HG03342 (cell line): ENCODE measurements around the gene NDUFV2.

ENCODE experiments used
- ATAC-seq: cut with Tn5 transposase; IDR thresholded peaks from one replicate; pipeline ENCODE4 v1.9.1; 2021; ENCODE audit warnings: mild to moderate bottlenecking, moderate library complexity; ENCODE audit not compliant: unreplicated experiment

The NDUFV2 gene

GRCh38 chr18:9113468-9114149, 11.1 kb downstream of the NDUFV2 start:
- no peak for ATAC-seq

GRCh38 chr18:9115984-9116383, 13.5 kb downstream of the NDUFV2 start:
- ATAC-seq = no peak

GRCh38 chr18:9117980-9118841, 15.7 kb downstream of the NDUFV2 start:
- no peak for ATAC-seq

DNA sequence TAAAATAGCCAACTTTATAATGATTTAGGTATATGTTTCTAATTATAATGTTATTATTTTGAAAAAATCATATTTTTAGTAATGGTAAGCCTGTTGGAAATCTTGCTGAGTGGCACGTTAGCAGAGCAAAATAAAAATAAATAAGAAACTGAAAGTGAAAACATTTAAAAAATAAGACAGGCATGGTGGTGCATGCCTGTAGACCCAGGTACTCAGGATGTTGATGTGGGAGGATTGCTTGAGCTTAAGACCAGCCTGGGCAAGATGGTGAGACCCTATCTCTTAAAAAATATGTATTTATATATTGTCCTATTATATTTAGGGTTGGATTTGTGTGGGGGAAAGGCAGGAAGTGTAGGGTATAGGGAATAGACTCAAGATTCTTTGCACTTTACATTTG, 18.3 kb downstream of the NDUFV2 start:
- no peak for ATAC-seq

GRCh38 chr18:9123520-9123919, 21.0 kb downstream of the NDUFV2 start:
- no peak for ATAC-seq

DNA sequence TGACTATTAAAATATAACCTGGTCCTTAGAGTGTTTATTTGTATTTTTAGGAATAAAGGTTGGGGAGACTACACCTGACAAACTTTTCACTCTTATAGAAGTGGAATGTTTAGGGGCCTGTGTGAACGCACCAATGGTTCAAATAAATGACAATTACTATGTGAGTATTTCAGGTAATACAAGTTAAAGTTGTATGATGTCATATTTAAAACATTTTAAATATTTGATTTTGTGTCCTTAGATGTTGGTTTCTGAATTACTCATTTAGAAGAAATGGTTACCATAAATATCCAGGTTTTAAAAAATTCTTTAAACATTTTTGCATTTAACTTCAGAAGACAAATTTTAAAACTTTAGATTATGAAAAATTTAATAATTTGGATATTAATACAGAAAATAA, 22.3 kb downstream of the NDUFV2 start:
- ATAC-seq = no peak

DNA sequence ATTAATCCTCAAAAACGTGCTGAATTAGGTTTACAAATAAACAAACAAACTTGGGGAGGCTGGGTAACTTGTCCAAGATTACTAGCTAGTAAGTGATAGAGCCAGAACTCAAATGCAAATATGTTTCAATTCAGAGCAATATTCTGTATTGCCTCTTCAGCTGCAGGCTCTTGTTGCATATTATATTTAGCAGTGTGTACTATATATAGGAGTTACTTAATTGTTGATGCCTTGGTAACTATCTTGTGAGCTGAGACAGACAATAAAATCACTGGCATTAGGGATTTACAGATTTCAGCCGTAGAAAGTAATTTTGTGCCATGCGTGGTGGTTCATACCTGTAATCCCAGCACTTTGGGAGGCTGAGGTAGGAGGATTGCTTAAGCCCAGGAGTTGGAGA, 23.8 kb downstream of the NDUFV2 start:
- ATAC-seq = no peak

GRCh38 chr18:9130195-9130594, 27.7 kb downstream of the NDUFV2 start:
- ATAC-seq = no peak

DNA sequence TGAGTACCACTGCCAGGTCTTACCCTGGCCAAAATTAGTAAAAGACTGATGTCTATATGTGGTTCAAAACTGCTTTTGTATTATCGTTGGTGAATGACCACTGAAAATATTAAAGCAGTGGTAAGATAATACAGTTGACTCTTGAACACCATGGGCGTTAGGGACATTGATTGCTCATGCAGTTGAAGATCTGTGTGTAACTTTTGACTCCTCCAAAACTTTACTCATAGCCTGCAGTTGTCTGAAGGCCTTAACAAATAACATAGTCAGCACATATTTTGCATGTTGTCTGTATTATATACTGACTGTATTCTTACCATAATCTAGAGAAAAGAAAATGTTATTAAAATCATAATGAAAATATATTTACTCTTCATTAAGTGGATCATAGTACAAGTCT, 28.3 kb downstream of the NDUFV2 start:
- no peak for ATAC-seq

DNA sequence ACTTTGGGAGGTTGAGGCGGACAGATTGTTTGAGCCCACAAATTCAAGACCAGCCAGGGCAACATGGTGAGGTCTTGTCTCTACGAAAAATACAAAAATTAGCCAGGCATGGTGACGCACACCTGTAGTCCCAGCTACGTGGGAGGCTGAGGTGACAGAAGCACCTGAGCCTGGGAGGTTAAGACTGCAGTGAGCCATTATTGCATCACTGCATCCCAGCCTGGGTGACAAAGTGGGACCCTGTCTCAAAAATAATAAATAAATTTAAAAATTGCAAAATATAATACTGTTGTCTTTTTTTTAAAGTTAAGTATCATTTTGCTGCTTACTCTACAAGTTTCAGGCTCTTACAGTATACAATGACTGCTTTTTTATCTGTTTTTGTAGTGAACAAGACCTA, 30.1 kb downstream of the NDUFV2 start:
- no peak for ATAC-seq

DNA sequence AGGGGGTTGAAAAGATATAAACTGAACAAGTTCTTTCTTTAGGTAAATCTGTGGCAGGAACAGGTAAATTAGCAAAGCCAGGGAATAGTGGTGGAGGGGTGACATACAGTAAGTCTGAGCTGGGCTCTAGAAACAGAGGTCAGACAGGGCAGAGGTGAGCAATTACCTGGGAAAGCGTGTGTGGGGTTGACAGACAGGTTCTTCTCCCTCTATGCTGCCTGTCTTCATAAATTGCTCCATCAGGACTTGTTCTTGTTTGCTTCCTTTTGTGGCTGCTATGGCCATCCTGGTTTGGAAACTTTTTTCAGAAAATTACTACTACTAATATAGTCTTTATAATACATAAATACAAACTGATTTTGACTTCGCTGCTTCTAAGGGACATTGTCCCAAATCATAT, 30.7 kb downstream of the NDUFV2 start:
- no peak for ATAC-seq

DNA sequence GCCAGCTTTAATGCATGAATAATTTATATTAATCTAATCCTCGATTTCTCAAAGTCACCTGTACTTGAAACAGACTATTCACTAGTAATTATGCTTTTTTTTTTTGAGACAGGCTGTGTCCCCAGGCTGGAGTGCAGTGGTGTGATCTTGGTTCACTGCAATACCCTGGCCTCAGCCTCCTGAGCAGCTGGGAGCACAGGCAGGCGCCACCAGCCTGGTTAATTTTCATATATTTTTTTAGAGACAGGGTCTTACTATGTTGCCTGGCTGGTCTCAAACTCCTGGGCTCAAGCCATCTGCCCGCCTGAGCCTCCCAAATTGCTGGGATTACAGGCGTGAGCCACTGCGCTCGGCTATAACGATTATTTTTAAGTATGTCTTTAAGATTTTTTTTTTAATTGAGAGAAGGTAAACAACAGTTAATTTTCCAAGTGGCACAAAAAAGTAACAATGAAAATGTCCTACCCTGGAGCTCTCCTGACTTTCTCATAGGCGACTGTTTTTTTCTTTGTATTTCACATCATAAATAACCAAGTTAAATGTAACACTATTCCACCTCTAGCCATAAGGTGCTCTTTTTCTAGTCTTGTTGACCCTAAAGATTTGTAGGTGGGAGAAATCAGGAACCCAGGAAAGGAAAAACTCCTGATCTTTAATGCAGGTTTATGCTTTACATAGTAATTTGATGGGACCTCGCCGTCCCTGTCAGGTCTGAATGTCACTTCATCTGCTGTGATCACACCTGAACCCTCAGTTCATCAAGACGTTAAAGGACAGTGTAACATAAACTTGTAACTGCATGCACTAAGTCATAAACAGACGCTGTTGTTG, 32.8 kb downstream of the NDUFV2 start:
- ATAC-seq = no peak

- ATAC-seq = peak; percentile 17
Measured at GRCh38 chr18:9135912-9136314, 33.4 kb downstream of the NDUFV2 start.

DNA sequence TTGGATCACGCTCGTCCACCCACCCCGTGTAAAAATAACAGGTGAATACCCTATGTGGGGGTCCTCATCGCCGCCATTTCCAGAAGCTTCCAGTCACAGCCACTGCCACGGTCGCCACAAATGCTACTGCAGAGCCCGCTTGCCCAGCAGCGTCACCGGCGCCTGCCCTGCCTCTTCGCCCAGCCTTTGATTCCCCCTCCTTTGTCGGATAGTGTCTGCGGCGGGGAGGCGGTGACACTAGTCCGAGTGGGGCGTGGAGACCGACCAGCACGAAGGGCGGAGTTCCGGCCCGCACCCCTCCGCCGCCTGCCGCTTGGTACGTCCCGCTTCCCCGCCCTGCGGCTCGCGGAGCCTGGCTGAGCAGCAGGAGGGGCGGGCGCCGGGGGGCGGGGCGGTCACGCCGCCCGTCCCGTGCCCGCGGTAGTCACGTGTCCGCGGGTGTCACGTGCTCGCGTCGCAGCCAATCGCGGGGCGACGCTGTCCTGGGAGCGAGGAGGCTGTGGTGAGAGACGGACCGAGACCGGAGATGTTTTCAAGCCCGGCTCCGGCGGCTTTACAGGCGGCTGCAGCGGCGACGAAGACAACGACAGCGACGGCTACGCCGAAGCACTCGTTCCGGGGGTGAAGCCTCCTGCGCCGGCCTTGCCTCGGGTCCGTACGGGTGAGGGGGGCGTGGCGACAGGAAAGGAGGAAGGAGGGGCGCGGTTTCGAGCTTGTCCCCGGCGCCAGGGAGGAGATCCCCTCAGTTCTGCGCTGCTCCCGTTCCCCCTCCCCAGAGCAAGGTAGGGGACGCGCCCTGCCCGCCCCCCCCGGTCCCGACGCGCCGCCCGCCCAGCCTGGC, 34.0 kb downstream of the NDUFV2 start, which contains the start of gene ANKRD12:
TSS of gene ANKRD12 (plus strand) at position 467 of the 841 bp plus-strand sequence. CDS start 45,652 bp downstream, outside the sequence.
- peak; percentile 71 for ATAC-seq

DNA sequence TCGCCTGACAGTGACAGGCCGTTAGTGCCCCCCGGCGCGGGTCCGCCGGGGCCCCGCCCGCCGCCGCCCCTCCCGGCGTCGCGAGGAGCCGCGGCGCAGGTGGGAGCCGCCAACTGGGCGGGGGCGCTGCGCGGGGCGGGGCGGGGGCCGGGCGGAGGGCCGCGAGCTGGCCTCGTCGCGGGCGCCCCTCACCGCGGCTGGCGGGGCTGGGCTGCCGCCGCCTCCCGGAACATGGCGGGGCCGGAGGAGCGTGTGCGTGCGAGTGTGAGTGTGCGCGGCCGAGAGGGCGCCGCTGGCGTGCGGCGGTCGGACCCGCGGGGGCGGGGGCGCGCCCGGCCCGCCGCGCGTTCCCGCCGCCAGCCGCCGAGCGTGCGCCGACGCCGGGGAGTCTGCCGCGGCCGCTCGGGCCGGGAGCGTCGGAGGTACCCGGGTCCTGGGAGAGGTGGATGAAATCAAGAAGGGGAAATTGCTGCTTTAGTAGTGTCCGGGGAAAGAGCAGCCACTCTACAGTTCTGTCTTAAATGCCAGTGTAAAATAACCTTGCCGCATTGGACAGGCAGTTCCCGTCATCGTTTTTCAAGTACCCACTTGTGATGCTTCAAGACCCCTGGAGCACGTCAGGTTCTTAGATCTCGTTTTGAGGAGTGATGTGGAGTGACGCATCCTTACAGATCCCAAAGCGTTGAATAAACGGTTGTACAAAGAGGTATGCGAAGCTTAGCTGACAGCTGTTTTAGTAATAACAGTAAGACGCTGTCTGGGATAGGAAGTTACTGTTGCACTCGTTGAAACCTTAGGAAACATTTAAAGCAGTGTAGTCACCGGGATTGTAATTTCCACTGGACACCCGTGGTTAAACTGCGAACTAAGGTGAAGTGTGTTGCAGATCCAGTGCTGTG, 34.9 kb downstream of the NDUFV2 start:
- peak; percentile 34 for ATAC-seq

DNA sequence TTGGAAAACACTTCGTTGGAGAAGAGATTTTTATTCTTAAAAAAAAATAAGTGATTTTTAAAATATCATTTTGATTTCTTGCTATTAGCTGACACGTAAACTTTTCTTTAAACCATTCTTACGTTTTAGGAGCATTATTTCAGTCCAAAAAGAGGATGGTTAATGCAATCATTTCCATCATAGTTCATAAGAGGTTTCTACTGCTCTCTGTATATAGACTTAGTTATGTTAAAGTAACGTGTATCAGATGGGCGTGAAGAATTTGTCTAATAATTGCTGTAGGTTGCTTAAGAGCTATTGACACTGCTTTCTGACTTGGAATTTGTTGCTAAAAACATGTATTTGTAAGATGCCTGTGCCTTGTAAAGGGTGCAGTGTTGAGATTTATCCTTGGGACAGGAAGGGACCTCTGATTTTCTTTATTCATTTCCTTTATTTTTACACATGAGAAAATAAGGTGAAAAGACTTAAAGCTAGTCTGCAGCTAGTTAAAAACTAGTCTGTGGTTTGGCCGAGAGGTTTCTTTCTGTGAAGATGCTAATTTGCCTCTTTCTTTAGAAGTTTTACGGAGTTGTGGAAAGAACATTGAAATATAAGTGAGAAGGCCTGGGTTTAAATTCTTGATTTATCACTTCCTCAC, 37.0 kb downstream of the NDUFV2 start:
- no peak for ATAC-seq

DNA sequence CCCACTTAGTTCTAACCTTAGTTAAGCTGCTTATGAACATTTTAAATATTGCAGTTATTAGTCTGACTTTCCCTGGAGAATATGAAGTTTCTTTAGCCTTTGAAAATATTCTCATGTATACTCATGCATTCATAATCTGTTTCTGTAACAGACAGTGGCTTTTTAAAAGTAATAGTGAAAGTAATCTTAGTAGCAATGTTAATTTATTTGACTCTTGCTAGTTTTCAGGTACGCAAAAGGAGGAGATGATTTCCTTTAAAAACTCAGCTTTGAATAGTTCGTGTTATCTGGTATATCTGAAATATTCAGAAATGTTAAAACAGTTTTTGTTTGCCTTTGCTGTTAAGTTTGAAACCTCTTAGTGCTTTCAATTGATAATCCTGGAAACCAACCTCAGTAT, 37.9 kb downstream of the NDUFV2 start:
- no peak for ATAC-seq

GRCh38 chr18:9140984-9141383, 38.5 kb downstream of the NDUFV2 start:
- no peak for ATAC-seq

DNA sequence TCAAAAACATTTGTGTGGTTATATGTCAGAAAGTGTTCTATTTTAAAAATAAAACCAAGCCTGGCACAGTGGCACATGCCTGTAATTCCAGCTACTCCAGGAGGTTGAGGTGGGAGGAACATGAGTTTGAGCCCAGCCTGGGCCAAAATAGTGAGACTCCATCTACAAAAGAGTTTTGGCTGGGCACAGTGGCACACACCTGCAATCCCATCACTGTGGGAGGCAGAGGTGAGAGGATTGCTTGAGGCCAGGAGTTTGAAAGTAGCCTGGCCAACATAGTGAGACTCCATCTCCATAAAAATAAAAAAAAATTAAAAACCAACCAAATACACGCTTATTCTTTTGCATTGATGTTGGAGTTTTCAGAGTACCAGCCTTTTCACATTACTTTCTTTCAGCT, 43.7 kb downstream of the NDUFV2 start:
- no peak for ATAC-seq
